Brain microvascular endothelial cell (primary cell): ENCODE measurements around the gene DPP10.

Experiments used
- DNase-seq: peaks from one replicate; pipeline ENCODE4 v3.0.0-alpha.2; 2020
- H3K27ac ChIP-seq: fragments of 250-450 bp; sonication (Bioruptor Pico); 2 replicates; pipeline ENCODE4 v1.5.1; 2020; ENCODE audit warnings: mild to moderate bottlenecking, moderate library complexity
- H3K27me3 ChIP-seq: fragments of 250-450 bp; sonication (Bioruptor Pico); replicated peaks from 2 replicates; pipeline ENCODE4 v1.5.1; 2020; ENCODE audit warnings: mild to moderate bottlenecking
- H3K36me3 ChIP-seq: fragments of 250-450 bp; sonication (Bioruptor Pico); replicated peaks from 2 replicates; pipeline ENCODE4 v1.5.1; 2020; ENCODE audit warnings: mild to moderate bottlenecking
- H3K4me3 ChIP-seq: 2 replicates; pipeline ENCODE4 v1.5.1; 2011; ENCODE audit warnings: low read depth, mild to moderate bottlenecking, control low read depth, low read length, moderate library complexity
- CTCF ChIP-seq: IDR thresholded peaks from 2 replicates; pipeline ENCODE4 v1.5.1; 2011; ENCODE audit warnings: low read depth, mild to moderate bottlenecking, moderate library complexity, low read length, control low read depth, inconsistent platforms; ENCODE audit errors: missing control alignments
- in situ Hi-C: cut with HindIII; loops from 2 replicates; pipeline ENCODE4 v1.10.0; 2017; ENCODE audit warnings: low sequenced_read_pairs, low pct_ligation_motif_present

The DPP10 gene

GRCh38 chr2:115094441-115094840 is 652.0 kb downstream of the DPP10 start:
- H3K4me3 ChIP-seq = no peak overlapping the region
- no peaks in the 10 kb centered on the region for H3K27me3 ChIP-seq
- in situ Hi-C loops = no loop called here
- H3K36me3 ChIP-seq = no peaks in the 10 kb centered on the region
- no peak for DNase-seq
- H3K27ac ChIP-seq = no peak overlapping the region
- TF ChIP-seq CTCF = no peak

DNA sequence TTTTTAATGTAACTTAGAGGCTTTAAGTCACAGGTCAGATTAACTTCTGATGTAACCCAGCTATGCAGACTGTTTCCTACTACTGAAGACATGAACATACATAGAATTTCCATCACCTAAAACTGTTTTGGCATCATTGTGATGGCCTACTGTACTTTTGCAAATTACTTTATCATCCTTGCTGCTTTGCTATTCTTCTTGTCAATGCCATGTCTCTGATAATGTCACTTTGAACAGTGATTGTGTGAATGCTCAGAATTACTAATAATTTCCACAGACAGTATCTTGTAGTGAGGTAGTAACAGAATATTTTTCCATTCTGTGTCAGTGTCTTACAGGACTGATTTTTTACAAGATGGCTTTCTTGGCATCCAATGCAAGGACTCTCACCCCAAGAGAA is 663.5 kb downstream of the DPP10 start:
- in situ Hi-C loops = no loop called here
- no peaks in the 10 kb centered on the region for H3K36me3 ChIP-seq
- H3K27me3 ChIP-seq = no peaks in the 10 kb centered on the region
- H3K27ac ChIP-seq = no peak overlapping the region
- no peak for TF ChIP-seq CTCF
- H3K4me3 ChIP-seq = no peak overlapping the region
- DNase-seq = no peak

GRCh38 chr2:115115135-115115534 is 672.7 kb downstream of the DPP10 start:
- no peak for TF ChIP-seq CTCF
- H3K27ac ChIP-seq = no peak overlapping the region
- in situ Hi-C loops = no loop called here
- H3K4me3 ChIP-seq = no peak overlapping the region
- H3K36me3 ChIP-seq = no peaks in the 10 kb centered on the region
- DNase-seq = no peak
- no peaks in the 10 kb centered on the region for H3K27me3 ChIP-seq

GRCh38 chr2:115118306-115118705 is 675.9 kb downstream of the DPP10 start:
- H3K36me3 ChIP-seq = no peaks in the 10 kb centered on the region
- DNase-seq = no peak
- no peaks in the 10 kb centered on the region for H3K27me3 ChIP-seq
- in situ Hi-C loops = no loop called here
- no peak overlapping the region for H3K4me3 ChIP-seq
- TF ChIP-seq CTCF = no peak
- no peak overlapping the region for H3K27ac ChIP-seq

GRCh38 chr2:115119086-115119485 is 676.6 kb downstream of the DPP10 start:
- Histone ChIP-seq H3K27me3 (no peaks in the 10 kb centered on the region), H3K4me3 (no peak overlapping the region), H3K27ac (no peak overlapping the region), H3K36me3 (no peaks in the 10 kb centered on the region)
- DNase-seq = no peak
- no peak for TF ChIP-seq CTCF
- in situ Hi-C loops = no loop called here

DNA sequence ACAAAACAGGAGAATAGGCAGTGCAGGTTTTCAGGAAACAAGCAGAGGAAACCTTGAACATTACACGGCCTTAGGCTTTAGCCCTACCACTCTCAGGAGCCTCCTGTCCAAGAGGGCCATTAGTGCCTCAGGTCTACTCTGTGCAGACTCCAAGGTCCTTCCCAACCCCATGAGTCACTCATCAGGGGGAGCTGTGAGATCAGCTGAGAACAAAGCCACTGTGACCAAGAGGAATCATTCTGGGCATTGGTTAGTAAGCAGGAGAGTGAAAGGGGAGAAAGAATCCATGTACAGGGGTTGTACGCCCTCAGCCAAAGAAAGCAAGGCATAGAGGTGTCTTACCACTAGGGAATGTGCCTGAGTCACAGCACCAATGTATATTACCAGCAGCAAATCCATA is 680.3 kb downstream of the DPP10 start:
- TF ChIP-seq CTCF = no peak
- Histone ChIP-seq H3K4me3 (no peak overlapping the region), H3K27ac (no peak overlapping the region), H3K36me3 (no peaks in the 10 kb centered on the region), H3K27me3 (no peaks in the 10 kb centered on the region)
- DNase-seq = no peak
- in situ Hi-C loops = no loop called here
